Nephron (organoid): Measurements from ENCODE around the gene OARD1.

ENCODE experiments used
- H3K27ac Mint-ChIP-seq, 3 experiments: 2 replicates each; pipeline ENCODE4 v1.8.0; 2020; ENCODE audit warnings: mixed read lengths in 3 of 3, mild to moderate bottlenecking in 2 of 3, moderate library complexity in 1 of 3
- H3K27me3 Mint-ChIP-seq: 2 replicates; pipeline ENCODE4 v1.8.0; 2021; ENCODE audit warnings: low read depth, mild to moderate bottlenecking, moderate library complexity, mixed read lengths
- H3K36me3 Mint-ChIP-seq: 2 replicates; pipeline ENCODE4 v1.8.0; 2020; ENCODE audit warnings: low read depth, mixed read lengths
- H3K4me1 Mint-ChIP-seq: 2 replicates; pipeline ENCODE4 v1.8.0; 2020; ENCODE audit warnings: mixed read lengths
- H3K4me3 Mint-ChIP-seq, 3 experiments: 2 replicates each; pipeline ENCODE4 v1.8.0; 2020; ENCODE audit warnings: mild to moderate bottlenecking in 3 of 3, mixed read lengths in 3 of 3, moderate library complexity in 2 of 3
- H3K9me3 Mint-ChIP-seq: 2 replicates; pipeline ENCODE4 v1.8.0; 2020; ENCODE audit warnings: mixed read lengths
- TF ChIP-seq, protein P1 (sequence below), 3 experiments: fragments of 200-600 bp; sonication (generic); IDR thresholded peaks; one replicate each; pipeline ENCODE4 v1.5.0; 2021; ENCODE audit warnings: antibody characterized with exemption in 3 of 3; ENCODE audit not compliant: unreplicated experiment in 3 of 3

The OARD1 gene

DNA sequence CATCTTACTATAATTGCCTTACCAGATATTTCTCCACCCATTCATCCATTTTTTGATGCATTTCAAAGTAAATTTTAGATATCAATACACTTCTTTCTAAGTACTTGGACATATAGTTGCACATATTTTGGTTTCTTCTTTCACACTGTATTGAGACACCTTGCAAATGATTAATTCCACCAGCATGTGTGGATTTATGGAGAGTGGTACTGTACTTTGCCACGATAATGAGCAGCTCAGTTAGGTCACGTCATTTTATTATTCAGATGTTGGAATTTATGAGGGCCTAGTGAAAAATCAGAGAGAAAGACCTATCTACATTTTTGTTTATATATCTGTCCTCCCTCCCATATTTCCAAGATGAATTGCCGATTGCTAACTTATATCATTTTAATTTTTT, 5.9 kb upstream of the OARD1 start:
- Mint-ChIP-seq H3K4me3 (no peak overlapping the region), H3K4me1 (peaks cover 25% of the 10 kb centered on the region), H3K36me3 (peaks cover 40% of the 10 kb centered on the region), H3K9me3 (no peaks in the 10 kb centered on the region), H3K27me3 (no peaks in the 10 kb centered on the region), H3K27ac (peak overlapping the region in 1 of 3 experiments; percentile 21)
- TF ChIP-seq, protein P1, sequence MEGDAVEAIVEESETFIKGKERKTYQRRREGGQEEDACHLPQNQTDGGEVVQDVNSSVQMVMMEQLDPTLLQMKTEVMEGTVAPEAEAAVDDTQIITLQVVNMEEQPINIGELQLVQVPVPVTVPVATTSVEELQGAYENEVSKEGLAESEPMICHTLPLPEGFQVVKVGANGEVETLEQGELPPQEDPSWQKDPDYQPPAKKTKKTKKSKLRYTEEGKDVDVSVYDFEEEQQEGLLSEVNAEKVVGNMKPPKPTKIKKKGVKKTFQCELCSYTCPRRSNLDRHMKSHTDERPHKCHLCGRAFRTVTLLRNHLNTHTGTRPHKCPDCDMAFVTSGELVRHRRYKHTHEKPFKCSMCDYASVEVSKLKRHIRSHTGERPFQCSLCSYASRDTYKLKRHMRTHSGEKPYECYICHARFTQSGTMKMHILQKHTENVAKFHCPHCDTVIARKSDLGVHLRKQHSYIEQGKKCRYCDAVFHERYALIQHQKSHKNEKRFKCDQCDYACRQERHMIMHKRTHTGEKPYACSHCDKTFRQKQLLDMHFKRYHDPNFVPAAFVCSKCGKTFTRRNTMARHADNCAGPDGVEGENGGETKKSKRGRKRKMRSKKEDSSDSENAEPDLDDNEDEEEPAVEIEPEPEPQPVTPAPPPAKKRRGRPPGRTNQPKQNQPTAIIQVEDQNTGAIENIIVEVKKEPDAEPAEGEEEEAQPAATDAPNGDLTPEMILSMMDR (IDR thresholded peaks at IDR 0.05; ENCODE audit: unreplicated experiment in 3 of 3) = no peak

DNA sequence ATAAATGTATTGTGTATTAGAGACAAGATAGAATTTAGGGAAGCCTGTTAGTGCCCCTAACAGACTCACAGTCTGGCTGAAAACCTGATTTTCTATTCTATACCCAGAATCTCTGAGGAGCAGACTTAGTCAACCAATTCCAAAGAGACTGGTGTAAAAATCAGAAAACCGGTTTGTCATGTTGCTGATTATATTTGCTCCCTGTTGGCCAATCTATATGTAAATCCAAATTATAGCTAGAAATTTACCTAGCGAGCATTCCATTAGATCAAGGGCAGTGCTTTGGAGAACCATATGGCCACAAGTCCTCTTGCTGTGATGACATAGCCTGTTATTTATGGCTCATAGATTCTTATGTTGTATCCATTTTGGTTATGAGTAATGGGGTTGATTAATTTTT, 5.4 kb upstream of the OARD1 start:
- peaks cover 25% of the 10 kb centered on the region for H3K4me1 Mint-ChIP-seq
- H3K27me3 Mint-ChIP-seq = no peaks in the 10 kb centered on the region
- H3K9me3 Mint-ChIP-seq = no peaks in the 10 kb centered on the region
- no peak overlapping the region for H3K4me3 Mint-ChIP-seq
- peaks cover 35% of the 10 kb centered on the region for H3K36me3 Mint-ChIP-seq
- TF ChIP-seq, protein P1 (IDR thresholded peaks at IDR 0.05; ENCODE audit: unreplicated experiment in 3 of 3) = no peak
- peak overlapping the region in 1 of 3 experiments; percentile 21 for H3K27ac Mint-ChIP-seq

DNA sequence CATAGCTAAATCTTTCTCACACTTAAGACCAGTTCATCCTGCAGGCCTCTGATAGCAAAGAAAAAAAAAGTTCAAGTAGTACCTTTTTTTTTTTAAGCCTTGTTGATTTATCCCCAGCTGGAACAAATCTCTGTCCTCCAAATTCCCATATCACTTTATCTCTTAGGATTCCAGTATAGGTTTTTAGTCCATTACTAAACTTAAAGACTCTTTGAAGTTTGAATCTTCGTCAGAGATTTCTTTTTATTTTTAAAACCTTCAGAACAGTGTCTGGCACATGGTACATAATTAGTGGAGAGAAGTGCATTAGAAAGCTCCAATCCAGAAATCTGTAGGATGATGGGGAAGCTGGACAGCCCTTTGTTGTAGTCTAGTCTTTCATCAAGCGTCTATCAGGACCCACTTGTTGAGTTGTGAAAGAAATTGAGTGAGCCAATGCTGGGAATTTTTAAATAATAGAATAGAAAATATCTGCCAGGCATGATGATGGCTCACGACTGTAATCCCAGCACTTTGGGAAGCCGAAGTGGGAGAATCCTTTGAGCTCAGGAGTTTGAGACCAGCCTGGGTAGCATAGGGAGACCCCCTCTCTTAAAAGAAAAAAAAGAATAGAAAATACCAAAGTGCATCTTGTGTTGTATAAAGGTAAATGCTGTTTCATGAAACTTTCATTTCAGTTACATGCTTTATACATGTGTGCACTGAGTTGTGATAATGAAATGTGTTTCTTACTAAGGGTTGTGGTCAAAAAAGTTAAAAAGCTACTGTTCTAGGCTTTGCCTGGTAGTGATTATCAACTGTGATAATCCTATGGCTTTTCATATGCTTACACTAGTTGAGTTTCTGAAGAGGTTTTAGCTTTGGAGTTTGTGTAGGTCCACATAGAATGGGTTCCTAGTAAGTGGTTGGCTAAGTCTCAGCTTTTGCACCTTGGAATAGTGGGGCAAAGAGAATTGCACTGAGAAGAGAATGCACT, 3.8 kb upstream of the OARD1 start:
- TF ChIP-seq, protein P1 (IDR thresholded peaks at IDR 0.05; ENCODE audit: unreplicated experiment in 3 of 3) = no peak
- Mint-ChIP-seq H3K9me3 (no peaks in the 10 kb centered on the region), H3K4me1 (peaks cover 32% of the 10 kb centered on the region), H3K4me3 (peak overlapping the region; percentile 98), H3K36me3 (peaks cover 23% of the 10 kb centered on the region), H3K27ac (peak overlapping the region; percentile 91 to 99 (median 94)), H3K27me3 (no peaks in the 10 kb centered on the region)

DNA sequence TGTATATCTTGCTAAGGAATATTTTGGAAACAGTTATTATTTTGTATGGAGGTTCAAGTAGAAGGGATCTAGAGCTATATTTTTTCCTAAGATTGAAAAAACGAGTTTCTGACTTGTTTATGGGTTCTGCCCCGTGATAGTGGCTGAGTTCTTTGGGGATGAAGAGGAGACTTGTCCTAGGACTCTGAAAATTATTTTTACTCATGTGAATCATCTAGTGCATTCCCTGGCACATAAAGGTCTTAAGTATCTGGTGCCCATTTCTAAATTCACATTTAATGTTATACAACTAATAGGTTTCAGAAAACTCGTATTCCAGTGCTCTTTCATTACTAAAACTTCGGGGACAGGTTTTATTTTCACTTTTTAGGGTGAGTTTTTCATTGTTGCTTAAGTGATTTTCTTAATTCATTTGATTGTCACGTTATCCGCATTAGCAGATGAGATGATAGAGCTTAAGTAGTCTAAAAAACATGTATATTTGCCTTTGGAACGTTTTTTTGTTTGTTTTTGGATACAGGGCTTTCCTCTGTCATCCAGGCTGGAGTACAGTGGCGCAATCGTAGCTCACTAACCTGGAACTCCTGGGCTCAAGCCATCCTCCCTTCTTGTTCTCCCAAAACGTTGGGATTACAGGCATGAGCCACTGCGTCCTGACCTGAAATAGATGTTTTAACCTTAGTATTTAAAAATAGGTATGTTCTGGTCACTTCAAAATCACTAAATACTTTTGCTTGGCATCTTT, 2.7 kb upstream of the OARD1 start:
- peaks cover 12% of the 10 kb centered on the region for H3K36me3 Mint-ChIP-seq
- TF ChIP-seq, protein P1 (IDR thresholded peaks at IDR 0.05; ENCODE audit: unreplicated experiment in 3 of 3) = no peak
- no peaks in the 10 kb centered on the region for H3K27me3 Mint-ChIP-seq
- peak overlapping the region; percentile 91 to 99 (median 94) for H3K27ac Mint-ChIP-seq
- H3K4me1 Mint-ChIP-seq = peaks cover 39% of the 10 kb centered on the region
- H3K4me3 Mint-ChIP-seq = peak overlapping the region; percentile 98
- no peaks in the 10 kb centered on the region for H3K9me3 Mint-ChIP-seq

DNA sequence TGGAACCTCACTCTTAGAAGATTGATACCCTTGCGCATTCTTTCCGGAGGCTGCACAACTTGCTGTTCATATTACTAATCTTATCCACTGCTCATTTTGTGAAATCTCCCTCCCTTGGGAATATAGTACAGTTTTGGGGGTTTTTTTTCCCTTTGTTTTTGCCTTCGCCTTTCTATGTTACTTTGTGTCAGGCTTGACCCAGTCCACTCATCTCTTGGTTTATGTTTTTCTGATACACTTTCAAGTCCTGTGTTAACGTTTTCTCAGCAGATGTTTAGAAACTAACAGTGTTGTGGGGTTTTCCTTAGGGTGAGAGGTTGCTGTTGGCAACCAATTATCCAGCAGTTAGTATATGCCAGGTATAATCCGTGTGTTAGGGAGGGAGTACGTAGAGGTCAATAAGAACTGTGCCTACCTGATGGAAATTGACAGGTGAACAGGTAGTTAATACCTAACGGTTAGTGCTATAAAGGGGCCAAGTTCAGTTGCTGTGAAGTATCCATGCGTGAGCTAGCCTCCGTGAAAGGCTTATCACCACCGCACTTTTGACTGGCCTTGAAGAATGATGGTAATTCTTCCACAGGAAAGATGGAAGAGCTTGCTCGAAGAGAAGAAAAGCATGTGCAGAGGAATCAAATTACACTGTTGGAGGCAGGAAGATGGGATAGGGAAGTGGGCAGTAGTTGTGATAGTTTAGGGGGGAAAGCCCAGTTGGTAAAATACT, 2.0 kb upstream of the OARD1 start:
- H3K4me1 Mint-ChIP-seq = peaks cover 39% of the 10 kb centered on the region
- TF ChIP-seq, protein P1 (IDR thresholded peaks at IDR 0.05; ENCODE audit: unreplicated experiment in 3 of 3) = no peak
- no peaks in the 10 kb centered on the region for H3K27me3 Mint-ChIP-seq
- H3K36me3 Mint-ChIP-seq = peaks cover 5% of the 10 kb centered on the region
- H3K4me3 Mint-ChIP-seq = peak overlapping the region; percentile 98
- no peaks in the 10 kb centered on the region for H3K9me3 Mint-ChIP-seq
- peak overlapping the region; percentile 91 to 99 (median 94) for H3K27ac Mint-ChIP-seq
